Ascending aorta (tissue), 2 donors: Measurements from ENCODE around the gene THOC6. TPM values are rescaled to one million over a fixed set of nuclear protein-coding genes. Genes with fewer than 3 reads are reported as not detected.

ENCODE experiments used
- DNase-seq, 2 donors: peaks; one replicate each; pipeline ENCODE4 v3.0.0-alpha.2; 2019; ENCODE audit warnings: low spot score in 2 of 2
- H3K27ac ChIP-seq, 2 donors: fragments of 200-600 bp; sonication (generic); one replicate each; pipeline ENCODE4 v1.5.1; 2016 to 2017; ENCODE audit warnings: mild to moderate bottlenecking in 1 of 2
- H3K27me3 ChIP-seq: fragments of 200-600 bp; sonication (generic); one replicate; pipeline ENCODE4 v1.5.1; 2017
- H3K36me3 ChIP-seq, 2 donors: fragments of 200-600 bp; sonication (generic); one replicate each; pipeline ENCODE4 v1.5.1; 2016
- H3K4me1 ChIP-seq, 2 donors: fragments of 200-600 bp; sonication (generic); one replicate each; pipeline ENCODE4 v1.5.1; 2016 to 2017; ENCODE audit warnings: mild to moderate bottlenecking in 1 of 2
- H3K4me3 ChIP-seq, 2 donors: fragments of 200-600 bp; sonication (generic); one replicate each; pipeline ENCODE4 v1.5.1; 2016 to 2017; ENCODE audit warnings: mild to moderate bottlenecking in 1 of 2
- H3K9me3 ChIP-seq, 2 donors: fragments of 200-600 bp; sonication (generic); one replicate each; pipeline ENCODE4 v1.5.1; 2016
- CTCF ChIP-seq, 3 experiments: fragments of 200-600 bp in 2 of 3; fragments of 450-650 bp in 1 of 3; sonication (generic) in 2 of 3; IDR thresholded peaks; one replicate each; pipeline ENCODE4 v1.5.1; 2016 to 2019; ENCODE audit warnings: antibody characterized with exemption in 3 of 3, mild to moderate bottlenecking in 1 of 3, moderate library complexity in 1 of 3
- intact Hi-C: fragments of 100-400 bp; cut with DNase I; formaldehyde crosslinking; loops from one replicate; pipeline ENCODE4 v1.15.1; 2023
- total RNA-seq: library from RNA; depleted of rRNA; stranded (reverse); fragments of >200 nt; gene quantifications from one replicate; pipeline ENCODE4 v1.1.0, GENCODE V29; 2016

The THOC6 gene
- total RNA-seq, 1 donor from 2014 or later, result 32.6 TPM

GRCh38 chr16:3025032-3026002 is 1.5 kb downstream of the THOC6 start:
- no peak overlapping the region for H3K4me3 ChIP-seq
- intact Hi-C loops, result loop anchor here (10.0 kb wide), 2 partner anchors 239 to 491 kb away; partner anchors contain the start of genes CEMP1 and PDPK1
- H3K9me3 ChIP-seq, result no peaks in the 10 kb centered on the region
- peaks cover 9 to 31% of the 10 kb centered on the region in 2 donors for H3K4me1 ChIP-seq
- H3K36me3 ChIP-seq, result peaks cover 18 to 20% of the 10 kb centered on the region in 2 donors
- H3K27ac ChIP-seq, result no peak overlapping the region
- H3K27me3 ChIP-seq, result no peaks in the 10 kb centered on the region
- no peak for DNase-seq
- TF ChIP-seq CTCF (IDR thresholded peaks at IDR 0.05), result peak in 1 of 3 experiments; percentile 1

DNA sequence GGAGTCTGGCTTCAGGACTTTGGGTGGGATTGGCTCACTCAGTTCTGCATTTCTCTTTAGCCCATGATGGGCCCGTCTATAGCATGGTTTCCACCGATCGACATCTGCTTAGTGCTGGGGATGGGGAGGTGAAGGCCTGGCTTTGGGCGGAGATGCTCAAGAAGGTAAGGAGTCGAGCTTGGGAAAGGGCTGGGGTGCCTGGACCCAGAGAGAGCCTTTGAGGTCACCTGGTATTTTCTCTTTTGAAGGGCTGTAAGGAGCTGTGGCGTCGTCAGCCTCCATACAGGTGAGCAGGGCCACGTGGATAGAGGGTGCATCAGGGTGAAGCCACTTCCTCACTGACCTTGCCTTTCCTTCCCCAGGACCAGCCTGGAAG is 2.2 kb downstream of the THOC6 start:
- H3K4me1 ChIP-seq, result peaks cover 9 to 31% of the 10 kb centered on the region in 2 donors
- no peaks in the 10 kb centered on the region for H3K27me3 ChIP-seq
- no peak for TF ChIP-seq CTCF (IDR thresholded peaks at IDR 0.05)
- H3K36me3 ChIP-seq, result peaks cover 18 to 20% of the 10 kb centered on the region in 2 donors
- intact Hi-C loops, result loop anchor here (10.0 kb wide), 2 partner anchors 239 to 491 kb away; partner anchors contain the start of genes CEMP1 and PDPK1
- no peak for DNase-seq
- H3K9me3 ChIP-seq, result no peaks in the 10 kb centered on the region
- H3K27ac ChIP-seq, result no peak overlapping the region
- H3K4me3 ChIP-seq, result no peak overlapping the region

- intact Hi-C loops, result loop anchor here (10.0 kb wide), 2 partner anchors 238 to 492 kb away; partner anchors contain the start of genes CEMP1 and PDPK1
These were observed 3.0 kb downstream of the THOC6 start for GRCh38 chr16:3026609-3027488.

DNA sequence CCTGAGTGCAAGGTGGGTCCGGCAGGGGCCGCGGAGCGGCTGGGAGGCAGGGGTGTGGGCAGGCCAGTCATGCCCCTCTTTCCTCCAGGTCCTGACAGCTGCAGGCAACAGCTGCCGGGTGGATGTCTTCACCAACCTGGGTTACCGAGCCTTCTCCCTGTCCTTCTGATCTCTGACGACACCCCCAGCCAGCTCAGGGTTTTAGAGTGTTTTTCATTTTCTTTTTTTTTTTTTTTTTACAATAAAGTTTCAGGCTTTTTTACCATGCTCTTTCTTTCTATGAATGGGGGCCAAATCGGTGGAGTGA is 3.6 kb downstream of the THOC6 start:
- no peak for DNase-seq
- no peak overlapping the region for H3K27ac ChIP-seq
- peaks cover 9 to 27% of the 10 kb centered on the region in 2 donors for H3K4me1 ChIP-seq
- H3K4me3 ChIP-seq, result no peak overlapping the region
- no peak for TF ChIP-seq CTCF (IDR thresholded peaks at IDR 0.05)
- H3K27me3 ChIP-seq, result no peaks in the 10 kb centered on the region
- H3K9me3 ChIP-seq, result no peaks in the 10 kb centered on the region
- peaks cover 18 to 20% of the 10 kb centered on the region in 2 donors for H3K36me3 ChIP-seq
- intact Hi-C loops, result loop anchor here (10.0 kb wide), 2 partner anchors 237 to 493 kb away; partner anchors contain the start of genes CEMP1 and PDPK1

More at GRCh38 chr16:3026609-3027488, 3.0 kb downstream of the THOC6 start:
- Histone ChIP-seq H3K27ac (no peak overlapping the region), H3K9me3 (no peaks in the 10 kb centered on the region), H3K36me3 (peaks cover 18 to 20% of the 10 kb centered on the region in 2 donors), H3K4me3 (no peak overlapping the region), H3K27me3 (no peaks in the 10 kb centered on the region), H3K4me1 (peaks cover 9 to 30% of the 10 kb centered on the region in 2 donors)
- TF ChIP-seq CTCF (IDR thresholded peaks at IDR 0.05), result no peak
- DNase-seq, result no peak

GRCh38 chr16:3027983-3028715 is 4.3 kb downstream of the THOC6 start:
- no peak overlapping the region for H3K4me3 ChIP-seq
- H3K9me3 ChIP-seq, result no peaks in the 10 kb centered on the region
- TF ChIP-seq CTCF (IDR thresholded peaks at IDR 0.05), result peak; percentile 57 to 73 (median 65)
- peaks cover 18 to 20% of the 10 kb centered on the region in 2 donors for H3K36me3 ChIP-seq
- intact Hi-C loops, result loop anchor here (2.0 to 10.0 kb wide), 3 partner anchors 31 to 493 kb away; partner anchors contain the start of genes CEMP1 and PDPK1
- no peak overlapping the region for H3K27ac ChIP-seq
- peak; percentile 38 to 84 for DNase-seq
- no peaks in the 10 kb centered on the region for H3K27me3 ChIP-seq
- peaks cover 2 to 21% of the 10 kb centered on the region in 2 donors for H3K4me1 ChIP-seq
